Fibroblast of upper back skin (primary cell): ENCODE data around the gene CACNA2D3.

Experiments
- DNase-seq: peaks from one replicate; pipeline ENCODE4 v3.0.0-alpha.2; 2013

The CACNA2D3 gene

DNA sequence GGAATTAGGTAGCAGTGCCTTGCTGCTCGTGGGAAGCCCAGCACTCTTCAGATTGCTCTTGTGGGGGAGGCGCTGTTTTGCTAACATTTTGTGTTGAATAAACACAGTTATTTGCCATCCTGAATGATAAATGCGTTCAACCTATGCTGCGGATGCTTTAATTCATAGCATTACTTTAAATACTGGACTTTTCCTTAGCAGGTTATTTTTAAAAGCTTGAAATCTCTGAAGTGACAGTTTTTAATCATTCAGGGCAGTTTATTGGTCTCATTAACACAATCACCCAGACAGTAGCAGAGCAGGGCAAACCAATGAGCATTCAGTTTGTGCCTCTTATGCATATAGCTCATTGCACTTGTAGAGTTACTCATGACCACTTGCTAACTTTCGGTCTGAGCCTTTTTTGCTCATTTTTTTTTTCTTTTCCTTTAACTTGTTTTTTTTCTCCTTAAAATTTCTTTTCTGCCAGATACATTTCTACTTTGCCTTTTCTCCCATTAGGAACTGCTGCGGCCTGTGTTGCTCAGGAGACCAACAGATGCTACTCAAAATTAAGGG is 5.2 kb downstream of the CACNA2D3 start:
- no peak for DNase-seq

DNA sequence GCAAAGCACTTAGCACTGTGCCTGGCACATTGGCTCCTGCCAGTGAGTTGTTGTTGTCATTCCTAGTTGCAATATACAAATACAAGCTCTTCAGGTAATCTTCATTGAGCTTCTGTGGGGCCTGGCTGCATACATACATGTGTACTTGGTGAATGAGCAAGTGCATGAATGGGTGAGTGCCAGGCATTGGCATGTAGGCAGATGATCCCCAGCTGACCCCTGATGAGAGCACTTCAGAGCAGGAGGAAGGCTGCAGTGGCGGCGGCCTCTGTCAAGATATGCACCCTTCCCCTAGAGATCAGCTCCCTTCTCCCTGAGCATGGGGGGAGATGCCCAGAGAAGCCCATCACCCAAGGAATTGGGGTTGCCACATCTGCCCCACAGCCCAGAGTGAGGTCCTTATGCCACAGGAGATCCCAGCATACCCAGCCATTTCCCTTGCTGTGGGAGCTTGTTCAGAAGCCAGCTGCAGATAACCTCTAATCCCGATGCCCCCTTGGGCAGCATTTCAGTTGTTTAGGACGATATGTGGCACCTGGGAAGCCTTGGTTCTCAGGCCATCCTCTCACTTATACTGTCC is 8.8 kb downstream of the CACNA2D3 start:
- DNase-seq, result no peak

DNA sequence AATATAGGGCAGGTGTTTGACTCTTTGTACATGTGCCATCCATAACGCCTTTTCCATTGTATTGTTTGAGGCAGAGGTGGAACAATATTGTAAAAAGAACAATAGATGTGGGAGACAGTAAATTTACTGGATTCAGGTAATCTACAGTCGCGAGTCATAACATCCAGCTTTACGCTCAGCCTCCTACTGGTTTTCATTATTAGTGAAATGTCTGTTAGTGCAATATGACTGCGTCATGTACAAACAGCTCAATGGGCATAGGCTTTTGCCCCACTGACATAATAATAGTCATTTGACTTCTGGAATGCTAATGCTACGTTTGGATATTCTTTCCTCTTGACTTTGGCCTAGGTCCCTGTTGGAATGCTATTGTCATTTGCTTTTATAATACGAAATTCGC is 9.5 kb downstream of the CACNA2D3 start:
- DNase-seq, result no peak

DNA sequence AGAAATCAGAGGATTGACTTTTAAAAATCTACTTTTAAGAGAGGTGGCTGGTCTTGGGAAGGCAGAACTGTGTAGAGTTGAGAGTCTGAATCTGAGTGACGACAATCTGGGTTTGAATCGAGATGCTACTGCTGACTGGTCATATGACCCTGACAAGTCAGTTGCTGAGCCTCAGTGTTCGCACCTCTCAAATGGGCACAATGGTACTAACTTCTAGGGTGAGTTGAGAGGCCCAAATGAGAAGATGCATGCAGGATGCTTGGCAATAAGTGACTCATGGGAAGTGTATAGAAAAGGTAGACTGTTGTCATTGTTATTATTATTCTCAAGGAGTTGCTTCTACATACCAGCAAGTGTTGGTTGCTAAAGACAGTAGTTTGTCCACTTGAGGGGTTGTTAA is 10.3 kb downstream of the CACNA2D3 start:
- no peak for DNase-seq

DNA sequence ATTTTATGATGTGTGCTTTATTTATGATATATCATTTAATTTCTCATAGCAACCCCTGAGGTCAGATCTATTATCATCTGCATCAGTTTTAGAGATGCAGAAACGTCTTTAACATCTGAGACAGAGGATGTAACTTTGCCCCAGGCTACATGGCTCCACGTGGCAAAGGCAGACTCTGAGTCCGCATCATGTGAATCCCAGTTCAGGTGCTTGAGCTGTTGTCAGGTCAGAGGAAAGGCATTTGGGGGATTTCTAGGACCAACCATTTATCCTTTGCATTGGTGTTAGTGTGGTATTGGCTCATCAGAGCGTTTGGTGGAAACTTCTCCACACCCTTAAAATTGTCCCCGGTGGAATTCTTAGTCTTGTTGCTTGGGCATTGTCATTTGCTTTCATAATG is 10.8 kb downstream of the CACNA2D3 start:
- DNase-seq, result no peak

DNA sequence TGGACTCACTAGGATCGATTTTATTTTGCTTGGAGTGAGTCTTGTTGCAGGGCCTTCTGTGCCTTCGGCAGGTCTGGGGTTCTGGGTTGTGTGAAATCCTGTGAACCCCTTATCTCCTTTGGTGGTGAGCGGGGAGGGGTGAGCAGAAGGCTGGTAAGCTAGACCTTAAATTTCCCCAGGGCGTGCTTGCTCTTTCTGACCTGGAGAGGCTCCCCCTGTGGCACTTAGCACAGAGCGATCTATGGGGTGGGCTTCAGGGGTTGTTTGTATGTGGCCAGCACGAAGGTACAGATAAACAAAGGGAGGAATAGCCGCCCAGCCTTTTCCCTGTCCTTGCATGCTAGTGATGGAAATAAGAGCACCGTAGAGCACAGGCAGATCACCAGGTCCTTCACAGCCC is 11.8 kb downstream of the CACNA2D3 start:
- DNase-seq, result no peak

DNA sequence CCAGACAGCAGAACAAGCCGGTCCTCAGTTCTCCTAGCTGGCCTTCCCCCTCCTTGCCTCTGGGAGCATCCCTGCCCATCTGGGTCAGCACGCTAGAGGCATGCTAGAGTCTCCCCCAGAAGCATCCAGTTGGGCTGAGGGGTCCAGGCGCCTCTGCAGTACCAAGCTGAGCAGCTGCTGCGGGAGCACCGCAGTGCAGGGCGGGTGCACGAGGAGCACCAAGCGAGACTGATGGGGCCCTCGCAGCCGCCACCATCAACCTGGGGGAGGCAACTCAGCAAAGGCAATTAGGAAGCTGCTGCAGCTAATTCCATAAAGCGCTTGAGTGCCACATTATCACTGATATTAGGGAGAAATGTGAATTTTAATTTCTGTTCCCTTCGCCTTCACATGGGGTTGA is 12.4 kb downstream of the CACNA2D3 start:
- DNase-seq, result no peak

DNA sequence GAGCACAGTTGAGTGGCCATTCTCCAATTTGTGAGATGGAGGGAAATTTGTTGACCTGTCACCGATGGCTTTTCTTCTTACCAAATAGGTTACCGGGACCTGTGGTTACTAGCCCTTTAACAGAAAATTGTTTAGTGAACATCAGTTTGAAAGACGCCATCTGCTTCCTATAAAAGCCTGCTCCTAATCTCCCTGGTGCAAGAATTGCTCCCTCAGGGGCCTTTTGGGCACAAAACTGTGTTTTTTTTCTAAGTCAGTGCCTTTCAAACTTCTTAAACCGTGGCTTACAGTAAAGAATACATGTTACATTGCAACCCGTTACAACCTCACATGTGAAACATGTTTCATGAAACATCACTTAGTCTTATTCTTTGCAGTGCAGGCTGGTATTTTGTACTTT is 15.0 kb downstream of the CACNA2D3 start:
- DNase-seq, result no peak

DNA sequence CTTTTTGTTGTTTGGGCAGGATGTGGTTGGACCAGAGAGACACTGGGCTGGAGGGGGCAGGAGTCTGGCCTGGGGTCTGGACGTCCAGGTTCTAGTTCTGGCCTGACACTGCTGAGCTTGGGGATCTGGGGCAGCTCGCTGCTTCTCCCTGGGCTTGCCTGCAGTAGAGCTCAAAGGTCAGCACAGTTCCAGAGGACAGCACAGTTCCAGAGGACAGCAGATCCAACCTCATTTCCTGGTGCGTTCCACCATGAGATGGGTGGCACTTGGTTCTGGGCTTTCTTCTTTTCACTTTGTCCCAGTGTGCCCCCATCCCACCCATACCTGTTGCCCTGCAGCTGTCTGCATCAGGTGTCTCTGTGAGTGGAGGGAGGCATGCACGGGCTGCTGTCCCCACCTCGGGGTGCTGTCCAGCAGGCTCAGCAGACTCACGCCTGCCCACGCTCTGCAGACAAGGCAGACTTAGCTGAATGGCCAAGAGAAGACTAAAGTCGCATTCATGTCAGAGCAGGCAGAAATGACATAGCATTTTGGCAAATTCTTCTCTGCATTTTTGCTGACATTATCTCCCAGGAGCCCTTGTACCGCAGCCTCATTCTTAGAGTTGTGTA is 16.7 kb downstream of the CACNA2D3 start:
- no peak for DNase-seq

DNA sequence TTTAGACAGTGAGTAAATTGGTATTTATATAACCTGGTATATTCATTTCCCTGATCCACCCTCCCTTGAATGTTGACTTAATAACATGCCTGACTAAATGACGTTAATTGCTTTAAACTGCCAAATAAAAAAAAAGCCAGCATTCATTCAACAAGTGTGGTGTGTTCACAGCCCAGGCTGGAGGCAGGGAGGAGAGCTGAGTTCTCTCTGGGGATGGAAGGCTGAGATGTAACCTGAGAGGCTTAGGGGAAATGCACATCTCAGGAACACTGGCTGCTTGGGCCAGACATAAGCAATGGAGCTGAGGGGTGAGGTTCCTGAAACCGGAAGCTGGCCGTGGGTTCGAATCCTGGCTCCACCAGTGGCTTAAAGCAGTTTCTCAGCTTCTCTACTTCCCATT is 17.3 kb downstream of the CACNA2D3 start:
- DNase-seq, result no peak

DNA sequence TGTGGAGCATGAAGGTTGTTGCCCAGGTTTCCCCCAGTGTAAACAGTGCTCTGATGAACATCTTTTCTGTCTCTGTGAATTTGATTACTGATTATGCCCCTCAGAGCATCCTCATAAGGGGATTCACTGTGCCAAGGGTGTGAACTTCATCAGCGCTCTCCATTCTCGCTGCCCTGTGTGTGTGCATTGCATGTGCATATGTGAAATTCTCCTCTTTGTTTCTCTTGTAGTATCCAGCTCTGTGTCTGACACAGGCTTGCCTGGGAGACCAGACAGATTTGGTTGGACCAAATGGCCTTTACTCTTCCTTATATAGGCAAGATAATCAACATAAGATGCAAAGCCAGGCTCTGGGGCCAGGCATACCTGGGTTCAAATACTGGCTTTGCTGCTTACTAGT is 21.9 kb downstream of the CACNA2D3 start:
- no peak for DNase-seq

DNA sequence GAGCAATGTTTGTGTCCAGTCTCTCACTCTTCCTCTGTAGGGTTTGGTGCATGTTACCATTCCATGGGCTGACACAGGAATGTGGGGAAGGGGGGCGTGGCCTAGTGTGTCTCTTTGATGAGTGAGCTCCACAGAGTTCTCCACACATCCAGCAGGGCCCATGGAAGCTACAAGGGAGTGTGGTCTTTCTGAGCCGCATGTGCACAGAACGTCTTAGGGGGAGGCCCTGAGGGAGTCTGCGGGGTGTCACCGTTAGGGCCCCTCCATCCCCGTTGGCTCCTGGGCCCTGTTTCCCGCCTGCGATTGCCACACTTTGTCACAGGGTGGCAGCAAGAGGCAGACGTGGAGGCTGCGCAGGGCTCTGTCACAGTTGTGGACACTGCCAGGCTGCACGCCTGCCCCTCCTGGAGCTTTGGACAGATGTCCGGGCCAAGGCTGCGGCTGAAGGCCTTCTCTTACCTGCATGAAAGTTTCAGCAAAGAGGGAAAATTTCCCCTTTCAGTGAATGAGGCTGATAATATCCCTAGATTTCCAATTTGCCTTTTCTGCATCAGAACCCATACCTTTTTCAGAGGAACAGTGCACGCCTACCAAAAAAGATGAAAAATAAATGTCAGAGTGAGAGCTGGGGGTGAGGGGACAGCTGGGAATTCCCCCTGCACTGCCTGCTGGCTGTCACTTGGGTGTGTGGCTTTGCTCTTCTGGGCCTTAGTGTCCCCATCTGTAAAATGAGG is 24.3 kb downstream of the CACNA2D3 start:
- DNase-seq, result no peak

DNA sequence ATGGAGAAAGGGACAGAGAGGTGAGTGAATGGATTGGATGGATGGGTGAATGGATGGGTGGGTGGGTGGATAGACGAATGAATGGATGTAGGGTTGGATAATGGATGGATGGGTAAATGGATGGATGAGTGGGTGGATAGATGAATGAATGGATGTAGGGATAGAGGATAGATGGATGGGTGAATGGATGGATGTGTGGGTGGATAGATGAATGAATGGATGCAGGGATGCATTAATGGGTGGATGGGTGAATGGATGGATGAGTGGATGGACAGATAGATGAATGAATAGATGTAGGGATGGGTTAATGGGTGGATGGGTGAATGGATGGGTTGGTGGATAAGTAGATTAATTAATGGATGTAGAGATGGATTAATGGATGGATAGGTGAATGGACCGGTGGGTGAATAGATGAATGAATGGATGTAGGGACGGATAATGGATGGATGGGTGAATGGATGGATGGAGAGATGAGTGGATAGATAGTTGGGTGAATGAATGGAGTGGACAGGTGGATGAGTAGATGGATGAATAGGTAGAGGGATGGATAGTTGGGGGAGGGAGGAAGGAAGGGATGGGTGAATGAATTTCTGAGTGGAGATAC is 28.6 kb downstream of the CACNA2D3 start:
- no peak for DNase-seq

DNA sequence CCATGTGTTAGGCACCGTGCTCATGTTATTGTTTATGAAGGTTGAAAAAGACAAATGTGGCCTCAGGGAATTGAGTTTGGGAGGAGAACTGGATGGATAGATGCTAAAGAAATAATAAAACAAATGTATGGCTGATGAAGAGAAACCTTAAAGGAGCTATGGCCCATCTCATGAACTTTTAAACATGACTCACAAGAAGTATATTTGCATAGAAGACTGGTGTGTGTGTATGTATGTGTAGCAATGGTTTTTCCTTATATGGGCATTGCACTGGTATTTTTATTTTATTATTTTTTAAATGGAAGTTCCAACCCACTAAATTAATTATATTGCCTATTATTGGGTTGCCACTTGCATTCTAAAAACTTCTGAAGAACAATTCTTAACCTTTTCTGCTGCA is 31.1 kb downstream of the CACNA2D3 start:
- DNase-seq, result no peak

DNA sequence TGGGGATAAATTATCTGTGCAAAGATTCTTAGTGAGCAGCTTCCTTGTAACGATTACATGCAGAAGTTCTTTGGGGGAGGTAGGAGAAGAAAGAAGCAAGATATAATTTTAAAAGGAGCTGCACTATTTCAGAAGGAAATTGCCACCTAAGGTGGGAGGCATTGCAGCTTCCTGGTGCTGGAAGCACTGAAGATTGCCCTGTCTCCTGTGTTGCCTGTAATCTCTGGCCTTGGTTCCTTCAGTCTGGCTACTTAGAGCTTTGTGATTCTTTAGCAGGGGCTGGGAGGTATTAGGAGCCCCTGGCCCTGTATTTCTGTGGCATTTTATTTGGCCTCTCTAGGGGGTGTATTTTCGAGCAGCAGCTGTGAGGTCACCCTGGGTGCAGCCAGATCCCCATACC is 35.5 kb downstream of the CACNA2D3 start:
- no peak for DNase-seq

DNA sequence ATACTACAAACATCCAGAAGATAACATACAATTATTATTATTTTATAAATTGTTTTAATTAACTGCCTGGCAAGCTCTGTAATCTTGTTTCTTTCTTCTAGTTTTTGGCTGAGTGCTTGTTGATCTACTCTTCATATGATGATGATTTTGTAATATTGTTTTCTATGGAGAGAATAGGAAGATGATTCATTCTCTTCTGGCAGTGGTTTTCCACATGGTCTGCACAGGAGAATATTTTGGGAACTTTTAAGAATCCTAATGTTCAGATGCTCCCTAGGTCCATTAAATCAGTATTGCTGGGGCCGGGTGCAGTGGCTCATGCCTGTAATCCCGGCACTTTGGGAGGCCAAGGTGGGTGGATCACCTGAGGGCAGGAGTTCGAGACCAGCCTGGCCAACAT is 37.6 kb downstream of the CACNA2D3 start:
- DNase-seq, result no peak

DNA sequence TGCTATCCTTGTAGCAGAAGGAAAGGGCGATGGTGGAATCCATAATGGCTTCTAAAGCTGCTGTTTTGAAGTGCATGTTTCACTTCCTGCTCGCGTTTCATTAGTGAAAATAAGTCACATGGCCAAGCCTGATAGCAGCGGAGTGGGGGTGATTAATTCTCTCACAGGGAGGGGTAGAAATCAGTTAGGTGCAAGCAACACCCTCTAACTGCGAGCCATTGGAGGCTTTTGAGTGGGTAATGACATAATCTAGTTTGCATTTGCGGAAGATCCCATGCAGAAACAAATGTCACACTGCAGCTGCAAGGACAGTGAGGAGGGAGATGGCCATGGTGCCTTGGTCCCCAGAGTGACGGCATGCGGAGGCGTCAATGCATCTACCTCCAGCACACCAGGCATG is 41.1 kb downstream of the CACNA2D3 start:
- no peak for DNase-seq

DNA sequence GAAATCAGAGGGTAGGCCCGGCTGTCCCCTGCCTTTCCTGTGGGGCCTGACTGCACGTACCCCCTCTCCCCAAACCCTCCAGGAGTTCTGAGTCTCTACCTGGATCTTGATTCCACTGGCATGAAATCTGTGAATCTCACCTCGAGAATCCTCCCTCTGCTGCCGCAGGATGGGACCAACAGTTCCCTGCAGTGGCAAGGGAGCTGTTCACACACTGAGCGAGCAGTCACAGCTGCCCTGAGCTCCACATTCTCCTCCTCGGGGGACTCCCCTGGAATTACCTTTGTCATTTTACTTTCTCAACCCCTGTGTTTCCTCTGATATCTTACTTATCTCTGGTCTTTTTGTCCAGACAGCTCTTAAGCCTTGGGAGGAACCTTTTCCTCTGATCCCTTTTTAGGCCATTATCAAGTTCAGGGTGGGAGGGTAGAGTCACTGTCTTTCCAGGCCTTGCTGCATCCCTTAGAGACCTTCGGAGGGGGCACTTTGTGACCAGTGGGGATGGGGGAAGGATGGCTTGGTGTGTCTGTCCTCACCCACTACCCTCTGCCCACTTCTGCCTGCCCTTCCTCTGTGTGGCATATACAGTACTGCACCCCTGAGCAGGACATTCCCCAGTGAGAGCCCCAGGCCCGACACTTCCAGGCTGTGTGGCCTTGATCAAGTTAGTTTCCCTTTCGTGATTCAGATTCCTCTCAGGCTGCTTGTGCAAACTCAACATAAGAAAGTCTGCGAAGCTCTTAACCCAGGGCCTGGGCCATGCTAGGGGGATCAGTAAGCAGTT is 42.0 kb downstream of the CACNA2D3 start:
- no peak for DNase-seq

DNA sequence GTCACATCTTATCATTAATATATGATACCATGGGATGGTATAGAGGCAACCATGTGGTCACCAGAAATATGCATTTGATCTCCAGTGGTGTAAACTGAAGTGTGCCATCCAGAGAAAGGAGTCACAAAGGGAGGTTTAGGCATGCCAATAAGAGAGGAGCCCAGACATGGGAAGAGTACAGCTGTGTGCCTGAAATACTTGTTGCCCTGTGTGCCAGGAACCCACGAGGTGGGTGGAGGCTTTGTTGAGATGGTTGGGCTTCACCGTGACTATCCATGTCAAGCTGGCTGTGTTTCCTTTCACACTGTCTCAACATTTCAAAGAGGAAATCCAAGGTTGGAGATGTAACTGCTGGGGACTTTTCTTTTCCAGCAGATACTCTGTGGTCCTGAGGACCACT is 43.5 kb downstream of the CACNA2D3 start:
- DNase-seq, result no peak

DNA sequence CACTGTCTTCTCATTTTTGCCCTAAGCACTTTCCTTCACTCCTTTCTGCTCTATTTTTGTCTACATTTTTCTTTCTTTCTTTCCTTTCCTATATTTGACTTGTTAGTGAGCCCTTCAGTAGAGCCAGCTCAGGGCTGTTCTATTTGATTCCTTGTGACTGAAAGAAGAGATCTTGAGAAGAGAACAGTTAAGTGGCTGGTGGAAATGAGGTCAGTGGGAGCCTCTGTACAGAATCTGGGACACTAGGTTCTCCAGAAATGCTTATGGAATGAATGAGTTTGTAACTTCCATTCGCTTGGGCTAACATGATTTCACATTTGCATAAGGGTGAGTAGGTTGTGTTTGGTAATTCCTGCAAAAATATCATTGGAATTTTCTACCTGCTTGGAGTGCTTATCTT is 45.6 kb downstream of the CACNA2D3 start:
- no peak for DNase-seq

DNA sequence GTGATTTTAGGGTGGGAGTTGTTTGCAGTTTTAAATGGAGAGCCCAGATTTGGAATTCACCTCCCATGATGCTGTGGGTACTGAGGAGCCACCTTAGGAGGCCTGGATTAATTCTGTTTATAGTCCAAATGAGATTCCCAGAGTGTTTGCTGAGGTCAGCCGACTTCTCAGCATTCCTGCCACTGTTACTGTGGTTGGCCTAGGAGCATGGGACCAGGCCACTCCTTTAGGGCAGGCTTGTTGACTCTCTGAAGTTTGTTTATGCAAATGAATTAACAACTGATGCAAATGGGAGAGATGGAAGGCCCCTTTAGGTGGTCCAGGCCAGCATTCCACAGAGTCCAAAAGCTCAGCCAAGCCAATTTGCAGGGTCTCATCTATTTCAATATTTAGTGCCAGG is 46.1 kb downstream of the CACNA2D3 start:
- DNase-seq, result no peak

DNA sequence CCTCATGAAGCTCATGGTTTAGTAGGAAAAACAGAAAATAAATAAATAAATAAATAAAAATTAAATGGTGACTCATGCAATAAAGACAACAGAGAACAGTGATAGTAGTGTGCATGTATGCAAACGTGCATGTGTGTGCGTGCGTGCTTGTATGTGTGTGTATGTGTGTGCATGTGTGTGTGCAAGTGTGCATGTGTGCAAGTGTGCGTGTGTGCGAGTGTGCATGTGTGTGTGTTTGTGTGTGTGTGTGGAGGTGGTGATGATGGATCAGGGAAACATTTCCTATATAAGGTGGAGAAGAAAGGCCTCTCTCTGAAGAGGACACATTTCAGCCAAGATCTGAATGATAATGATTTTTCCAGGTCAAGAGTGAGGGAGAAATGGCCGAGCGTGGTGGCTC is 47.2 kb downstream of the CACNA2D3 start:
- no peak for DNase-seq

DNA sequence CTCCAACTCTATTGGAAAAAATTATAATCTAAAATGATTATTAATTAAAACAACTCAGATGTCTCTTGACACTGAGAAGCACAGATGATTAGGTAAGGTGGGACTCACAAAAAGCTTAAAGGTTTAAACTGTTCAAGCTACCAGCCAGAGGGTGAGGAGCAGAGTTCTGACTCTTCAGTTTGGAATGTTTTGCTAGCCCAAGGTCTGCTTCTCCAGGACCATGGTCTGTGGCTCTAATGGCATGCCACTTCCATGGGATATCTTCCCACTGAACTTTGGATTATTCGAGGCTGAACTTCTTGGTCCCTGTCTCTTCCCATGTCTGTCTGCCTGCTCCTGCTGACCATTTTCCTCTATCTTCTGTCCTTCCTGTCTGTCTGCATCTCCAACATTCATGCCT is 49.2 kb downstream of the CACNA2D3 start:
- DNase-seq, result no peak
